Ascending aorta (tissue), 2 donors: ENCODE measurements around the gene MAEA. TPM values are rescaled to one million over a fixed set of nuclear protein-coding genes. Genes with fewer than 3 reads are reported as not detected.

Experiments
- DNase-seq, 2 donors: peaks; one replicate each; pipeline ENCODE4 v3.0.0-alpha.2; 2019; ENCODE audit warnings: low spot score in 2 of 2
- H3K27ac ChIP-seq, 2 donors: fragments of 200-600 bp; sonication (generic); one replicate each; pipeline ENCODE4 v1.5.1; 2016 to 2017; ENCODE audit warnings: mild to moderate bottlenecking in 1 of 2
- H3K27me3 ChIP-seq: fragments of 200-600 bp; sonication (generic); one replicate; pipeline ENCODE4 v1.5.1; 2017
- H3K36me3 ChIP-seq, 2 donors: fragments of 200-600 bp; sonication (generic); one replicate each; pipeline ENCODE4 v1.5.1; 2016
- H3K4me1 ChIP-seq, 2 donors: fragments of 200-600 bp; sonication (generic); one replicate each; pipeline ENCODE4 v1.5.1; 2016 to 2017; ENCODE audit warnings: mild to moderate bottlenecking in 1 of 2
- H3K4me3 ChIP-seq, 2 donors: fragments of 200-600 bp; sonication (generic); one replicate each; pipeline ENCODE4 v1.5.1; 2016 to 2017; ENCODE audit warnings: mild to moderate bottlenecking in 1 of 2
- H3K9me3 ChIP-seq, 2 donors: fragments of 200-600 bp; sonication (generic); one replicate each; pipeline ENCODE4 v1.5.1; 2016
- CTCF ChIP-seq, 3 experiments: fragments of 200-600 bp in 2 of 3; fragments of 450-650 bp in 1 of 3; sonication (generic) in 2 of 3; IDR thresholded peaks; one replicate each; pipeline ENCODE4 v1.5.1; 2016 to 2019; ENCODE audit warnings: antibody characterized with exemption in 3 of 3, mild to moderate bottlenecking in 1 of 3, moderate library complexity in 1 of 3
- intact Hi-C: fragments of 100-400 bp; cut with DNase I; formaldehyde crosslinking; loops from one replicate; pipeline ENCODE4 v1.15.1; 2023
- total RNA-seq: library from RNA; depleted of rRNA; stranded (reverse); fragments of >200 nt; gene quantifications from one replicate; pipeline ENCODE4 v1.1.0, GENCODE V29; 2016

The MAEA gene
- total RNA-seq, 1 donor from 2014 or later: 56.3 TPM

GRCh38 chr4:1373892-1374705, 84.4 kb downstream of the MAEA start:
- no peaks in the 10 kb centered on the region for H3K4me1 ChIP-seq
- no peaks in the 10 kb centered on the region for H3K9me3 ChIP-seq
- DNase-seq: no peak
- no peak overlapping the region for H3K4me3 ChIP-seq
- no peak for TF ChIP-seq CTCF (IDR thresholded peaks at IDR 0.05)
- intact Hi-C loops: no loop called here
- H3K36me3 ChIP-seq: peaks cover 20 to 49% of the 10 kb centered on the region in 2 donors
- H3K27me3 ChIP-seq: no peaks in the 10 kb centered on the region
- H3K27ac ChIP-seq: no peak overlapping the region

- Histone ChIP-seq H3K36me3 (peaks cover 20 to 49% of the 10 kb centered on the region in 2 donors), H3K4me1 (no peaks in the 10 kb centered on the region), H3K27me3 (no peaks in the 10 kb centered on the region), H3K27ac (no peak overlapping the region), H3K4me3 (no peak overlapping the region), H3K9me3 (no peaks in the 10 kb centered on the region)
- intact Hi-C loops: no loop called here
- no peak for DNase-seq
- TF ChIP-seq CTCF (IDR thresholded peaks at IDR 0.05): no peak
These were observed 85.0 kb downstream of the MAEA start for GRCh38 chr4:1374706-1375045.

- Histone ChIP-seq H3K4me1 (no peaks in the 10 kb centered on the region), H3K36me3 (peaks cover 20 to 52% of the 10 kb centered on the region in 2 donors), H3K27me3 (no peaks in the 10 kb centered on the region), H3K9me3 (no peaks in the 10 kb centered on the region), H3K4me3 (no peak overlapping the region), H3K27ac (no peak overlapping the region)
- no peak for TF ChIP-seq CTCF (IDR thresholded peaks at IDR 0.05)
- DNase-seq: no peak
- intact Hi-C loops: no loop called here
These were observed 85.5 kb downstream of the MAEA start for GRCh38 chr4:1375051-1375721.

GRCh38 chr4:1375761-1376322, 86.2 kb downstream of the MAEA start:
- Histone ChIP-seq H3K9me3 (no peaks in the 10 kb centered on the region), H3K27me3 (no peaks in the 10 kb centered on the region), H3K4me3 (no peak overlapping the region), H3K27ac (no peak overlapping the region), H3K36me3 (peaks cover 20 to 45% of the 10 kb centered on the region in 2 donors), H3K4me1 (no peaks in the 10 kb centered on the region)
- TF ChIP-seq CTCF (IDR thresholded peaks at IDR 0.05): no peak
- intact Hi-C loops: no loop called here
- DNase-seq: no peak

- H3K36me3 ChIP-seq: peaks cover 20 to 50% of the 10 kb centered on the region in 2 donors
These were observed 86.7 kb downstream of the MAEA start for GRCh38 chr4:1376391-1376840.

More at GRCh38 chr4:1376391-1376840, 86.7 kb downstream of the MAEA start:
- H3K27ac ChIP-seq: no peak overlapping the region
- no peak for TF ChIP-seq CTCF (IDR thresholded peaks at IDR 0.05)
- intact Hi-C loops: no loop called here
- DNase-seq: no peak
- no peaks in the 10 kb centered on the region for H3K4me1 ChIP-seq
- H3K9me3 ChIP-seq: no peaks in the 10 kb centered on the region
- no peak overlapping the region for H3K4me3 ChIP-seq
- H3K27me3 ChIP-seq: no peaks in the 10 kb centered on the region
